GM12801 (cell line): ENCODE measurements around the gene SNRNP48.

Experiments used
- TF ChIP-seq, protein P1 (sequence below): IDR thresholded peaks from one replicate; pipeline ENCODE4 v1.5.1; 2011; ENCODE audit warnings: control low read depth; ENCODE audit not compliant: insufficient read length; ENCODE audit errors: extremely low read depth

SNRNP48 gene

DNA sequence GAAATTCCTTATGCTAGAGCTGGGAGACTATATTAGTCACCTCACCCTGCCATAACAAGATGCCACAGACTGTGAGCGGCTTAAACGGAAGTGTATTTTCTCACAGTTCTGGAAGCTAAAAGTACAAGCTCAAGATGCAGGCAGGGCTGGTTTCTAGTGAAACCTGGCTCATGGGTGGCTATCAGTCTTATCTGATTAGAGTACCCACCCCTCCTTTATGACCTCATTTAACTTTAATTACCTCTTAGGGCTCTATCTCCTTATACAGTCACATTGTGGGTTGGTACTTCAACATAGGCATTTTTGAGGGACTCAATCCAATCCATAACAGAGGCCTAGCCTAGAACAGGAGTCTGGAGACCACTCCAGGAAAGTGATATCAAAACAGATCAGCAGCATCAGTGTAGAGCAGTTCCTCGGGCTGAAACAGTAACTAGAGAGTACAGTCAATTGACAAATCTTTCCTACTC lies 2.3 kb upstream of the SNRNP48 start:
- TF ChIP-seq, protein P1, sequence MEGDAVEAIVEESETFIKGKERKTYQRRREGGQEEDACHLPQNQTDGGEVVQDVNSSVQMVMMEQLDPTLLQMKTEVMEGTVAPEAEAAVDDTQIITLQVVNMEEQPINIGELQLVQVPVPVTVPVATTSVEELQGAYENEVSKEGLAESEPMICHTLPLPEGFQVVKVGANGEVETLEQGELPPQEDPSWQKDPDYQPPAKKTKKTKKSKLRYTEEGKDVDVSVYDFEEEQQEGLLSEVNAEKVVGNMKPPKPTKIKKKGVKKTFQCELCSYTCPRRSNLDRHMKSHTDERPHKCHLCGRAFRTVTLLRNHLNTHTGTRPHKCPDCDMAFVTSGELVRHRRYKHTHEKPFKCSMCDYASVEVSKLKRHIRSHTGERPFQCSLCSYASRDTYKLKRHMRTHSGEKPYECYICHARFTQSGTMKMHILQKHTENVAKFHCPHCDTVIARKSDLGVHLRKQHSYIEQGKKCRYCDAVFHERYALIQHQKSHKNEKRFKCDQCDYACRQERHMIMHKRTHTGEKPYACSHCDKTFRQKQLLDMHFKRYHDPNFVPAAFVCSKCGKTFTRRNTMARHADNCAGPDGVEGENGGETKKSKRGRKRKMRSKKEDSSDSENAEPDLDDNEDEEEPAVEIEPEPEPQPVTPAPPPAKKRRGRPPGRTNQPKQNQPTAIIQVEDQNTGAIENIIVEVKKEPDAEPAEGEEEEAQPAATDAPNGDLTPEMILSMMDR = no peak

DNA sequence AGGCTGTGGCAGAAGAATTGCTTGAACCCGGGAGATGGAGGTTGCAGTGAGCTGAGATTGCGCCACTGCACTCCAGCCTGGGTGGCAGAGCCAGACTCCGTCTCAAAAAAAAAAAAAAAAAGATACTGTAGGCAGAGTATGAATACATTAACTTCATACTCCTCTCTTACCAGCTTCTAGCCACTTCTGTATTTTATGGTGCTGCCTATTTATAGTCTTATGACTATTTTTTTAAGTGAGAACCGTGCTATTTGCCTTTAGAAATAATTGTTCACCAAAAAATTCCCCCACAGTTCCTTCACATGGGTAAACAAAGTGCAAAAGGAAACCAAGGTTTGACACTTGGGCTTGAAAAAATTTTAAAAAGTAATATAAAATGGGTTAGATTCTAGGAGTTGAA lies 1.5 kb upstream of the SNRNP48 start:
- TF ChIP-seq, protein P1 = no peak

DNA sequence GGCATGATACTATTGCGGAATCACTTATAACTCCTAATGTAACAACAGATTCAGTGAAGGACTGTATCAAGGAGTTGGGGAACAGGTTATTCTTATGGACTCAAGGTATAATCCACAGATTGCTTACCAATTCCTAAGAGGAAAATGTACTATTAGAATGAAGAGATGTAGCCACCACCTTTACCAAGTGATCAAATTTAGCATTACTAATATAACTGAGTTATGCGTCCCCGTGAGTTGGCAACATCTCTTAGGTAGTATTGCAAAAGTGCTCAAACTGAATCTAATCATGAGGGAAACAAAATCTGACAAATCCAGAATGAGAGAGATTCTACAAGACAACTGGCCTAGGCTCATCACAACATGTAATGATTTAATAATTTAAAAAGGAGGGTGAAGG lies 777 bp upstream of the SNRNP48 start:
- TF ChIP-seq, protein P1 = no peak

DNA sequence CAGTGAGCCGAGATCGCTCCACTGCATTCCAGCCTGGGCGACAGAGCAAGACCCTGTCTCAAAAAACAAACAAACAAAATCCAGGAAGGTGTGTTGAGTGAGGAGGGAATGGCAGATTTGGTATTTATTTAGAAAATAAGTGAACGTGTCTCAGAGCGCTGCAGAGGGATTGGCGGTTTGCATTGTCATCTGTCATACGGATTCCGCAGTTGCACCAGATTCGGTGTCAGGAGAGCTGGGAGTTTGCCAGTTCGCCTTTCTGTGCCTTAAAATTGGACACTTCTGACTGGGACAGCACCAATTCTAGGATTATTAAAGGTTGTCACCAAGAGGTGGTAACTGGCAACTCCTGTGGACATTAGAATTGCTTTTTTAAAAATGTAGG lies 912 bp downstream of the SNRNP48 start:
- TF ChIP-seq, protein P1 = no peak

DNA sequence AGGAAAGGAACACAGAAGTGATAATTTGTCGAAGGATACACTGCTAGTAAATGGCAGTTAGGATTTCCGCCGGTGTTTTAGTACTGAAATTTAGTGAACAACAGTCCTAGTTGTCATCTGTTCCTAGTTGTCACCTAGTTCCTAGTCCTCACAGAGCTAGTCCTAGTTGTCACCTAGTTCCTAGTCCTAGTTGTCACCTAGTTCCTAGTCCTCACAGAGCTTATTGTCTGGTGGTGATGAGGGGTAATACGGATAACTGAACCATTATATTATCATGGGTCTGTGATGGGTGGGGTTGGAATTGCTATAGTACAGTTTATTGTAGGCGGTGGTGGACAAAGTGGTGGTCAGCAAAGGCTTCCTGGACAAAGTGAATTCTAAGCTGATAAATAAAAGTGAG lies 1.8 kb downstream of the SNRNP48 start:
- TF ChIP-seq, protein P1 = no peak

DNA sequence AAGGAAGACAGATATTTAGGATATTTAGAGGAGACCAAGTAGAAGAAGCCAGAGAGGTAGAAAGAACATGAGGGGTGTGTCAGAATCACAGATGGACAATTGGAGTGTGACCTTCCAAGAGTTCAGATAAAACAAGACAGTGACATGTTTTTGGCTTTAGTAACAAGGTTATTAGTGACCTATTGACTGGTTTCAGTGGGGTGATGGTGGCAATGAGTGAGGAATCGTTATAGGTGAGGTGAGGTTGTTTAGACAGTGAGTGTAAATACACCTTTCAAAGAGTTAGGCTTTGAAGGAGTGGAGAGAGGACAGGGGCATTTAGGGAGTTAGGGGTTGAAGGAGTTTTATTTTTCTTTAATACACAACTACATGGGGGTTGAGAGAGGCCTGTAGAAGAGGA lies 3.2 kb downstream of the SNRNP48 start:
- TF ChIP-seq, protein P1 = no peak

DNA sequence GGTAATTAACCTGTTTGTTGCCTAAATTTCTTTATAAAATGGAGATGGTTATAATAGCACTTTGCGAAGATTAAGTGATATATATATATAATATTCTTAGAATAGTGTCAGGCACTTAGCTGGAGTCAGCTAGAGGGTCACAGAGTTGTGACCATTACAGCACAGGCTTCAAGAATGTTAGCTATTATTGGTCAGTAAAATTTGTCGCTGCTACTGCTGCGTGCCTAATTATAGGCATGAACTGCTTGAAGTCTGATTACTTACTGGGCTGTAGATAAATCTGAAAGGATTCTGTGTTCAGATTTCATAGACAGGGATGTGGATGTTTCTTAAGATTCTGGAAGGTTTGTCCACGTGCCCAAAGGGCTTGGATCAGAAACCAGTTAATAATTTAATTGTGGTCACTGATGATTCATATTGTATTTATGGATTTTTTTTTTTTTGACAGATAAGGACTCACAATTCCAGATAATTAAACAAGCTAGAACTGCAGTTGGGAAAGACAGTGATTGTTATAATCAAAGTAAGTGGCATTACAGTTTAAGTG lies 4.7 kb downstream of the SNRNP48 start:
- TF ChIP-seq, protein P1 = no peak
